NT2/D1 (cell line): ENCODE measurements around the gene SPATA32.
"Not testable (repeated sequence)": the region's sequence is repeated elsewhere in the genome, so short reads cannot be mapped to it uniquely, and the experiment has no call there.

Experiments used
- DNase-seq: peaks from one replicate; pipeline ENCODE4 v3.0.0-alpha.2; 2011; ENCODE audit warnings: low read depth, low spot score
- H3K27me3 ChIP-seq: 2 replicates; pipeline ENCODE4 v1.6.0; 2011; ENCODE audit warnings: mild to moderate bottlenecking; ENCODE audit not compliant: insufficient read length, insufficient read depth
- H3K36me3 ChIP-seq: 2 replicates; pipeline ENCODE4 v1.6.1; 2011; ENCODE audit warnings: mild to moderate bottlenecking, low read length, mixed read lengths; ENCODE audit not compliant: insufficient read depth, insufficient read length
- H3K4me1 ChIP-seq: 2 replicates; pipeline ENCODE4 v1.5.1; 2011; ENCODE audit not compliant: insufficient read depth, insufficient read length
- H3K4me3 ChIP-seq: 2 replicates; pipeline ENCODE4 v1.5.1; 2011; ENCODE audit warnings: low read depth; ENCODE audit not compliant: insufficient read length
- H3K9ac ChIP-seq: 2 replicates; pipeline ENCODE4 v1.6.0; 2011; ENCODE audit warnings: low read depth; ENCODE audit not compliant: insufficient read length
- H3K9me3 ChIP-seq: 2 replicates; pipeline ENCODE4 v1.5.1; 2011; ENCODE audit warnings: mild to moderate bottlenecking, low read length; ENCODE audit not compliant: insufficient read depth
- SUZ12 ChIP-seq: IDR thresholded peaks from 2 replicates; pipeline ENCODE4 v1.6.1; 2011; ENCODE audit not compliant: insufficient read length, insufficient read depth; ENCODE audit errors: extremely low read depth
- YY1 ChIP-seq: IDR thresholded peaks from 2 replicates; pipeline ENCODE4 v1.6.1; 2011; ENCODE audit not compliant: insufficient read length, insufficient read depth
- ZNF274 ChIP-seq: IDR thresholded peaks from 2 replicates; pipeline ENCODE4 v1.6.1; 2011; ENCODE audit warnings: mild to moderate bottlenecking, low read depth, low read length

Gene SPATA32

GRCh38 chr17:45307290-45308015 lies 45.6 kb upstream of the SPATA32 start:
- Histone ChIP-seq H3K4me1 (peaks cover 8% of the 10 kb centered on the region), H3K36me3 (peaks cover 48% of the 10 kb centered on the region), H3K4me3 (no peak overlapping the region), H3K9ac (no peak overlapping the region), H3K9me3 (no peaks in the 10 kb centered on the region), H3K27me3 (no peaks in the 10 kb centered on the region)
- TF ChIP-seq ZNF274 = no peak
- no peak for TF ChIP-seq YY1
- TF ChIP-seq SUZ12 = no peak
- no peak for DNase-seq

- no peaks in the 10 kb centered on the region for H3K27me3 ChIP-seq
- no peak overlapping the region for H3K9ac ChIP-seq
- no peak for TF ChIP-seq YY1
- TF ChIP-seq ZNF274 = no peak
- TF ChIP-seq SUZ12 = no peak
- no peak overlapping the region for H3K4me3 ChIP-seq
- H3K4me1 ChIP-seq = peaks cover 3% of the 10 kb centered on the region
- no peak for DNase-seq
- peaks cover 41% of the 10 kb centered on the region for H3K36me3 ChIP-seq
- H3K9me3 ChIP-seq = no peaks in the 10 kb centered on the region
Measured at GRCh38 chr17:45306623-45307022, 44.7 kb upstream of the SPATA32 start.

DNA sequence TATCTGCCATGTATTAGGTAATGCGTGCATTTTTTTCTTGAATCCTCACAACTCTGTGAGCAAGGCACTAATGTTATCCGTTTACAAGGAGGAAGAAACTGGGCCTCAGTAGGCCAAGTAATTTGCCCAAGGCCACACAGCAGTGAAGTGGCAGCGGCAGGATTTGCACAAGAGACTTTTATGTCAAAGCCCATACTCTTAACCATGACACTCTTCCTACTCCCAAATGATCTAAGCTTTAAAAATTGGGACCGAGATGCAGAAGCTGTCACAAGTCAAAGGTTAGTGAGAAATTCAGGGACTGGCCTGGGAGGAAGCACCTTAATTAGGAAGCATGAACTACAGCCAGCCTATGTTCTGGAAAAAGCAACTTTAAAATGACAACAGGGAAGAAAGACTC lies 44.2 kb upstream of the SPATA32 start:
- TF ChIP-seq SUZ12 = no peak
- no peak for TF ChIP-seq YY1
- TF ChIP-seq ZNF274 = no peak
- peaks cover 2% of the 10 kb centered on the region for H3K4me1 ChIP-seq
- H3K27me3 ChIP-seq = no peaks in the 10 kb centered on the region
- DNase-seq = no peak
- H3K36me3 ChIP-seq = peaks cover 37% of the 10 kb centered on the region
- no peaks in the 10 kb centered on the region for H3K9me3 ChIP-seq
- no peak overlapping the region for H3K9ac ChIP-seq
- H3K4me3 ChIP-seq = no peak overlapping the region

DNA sequence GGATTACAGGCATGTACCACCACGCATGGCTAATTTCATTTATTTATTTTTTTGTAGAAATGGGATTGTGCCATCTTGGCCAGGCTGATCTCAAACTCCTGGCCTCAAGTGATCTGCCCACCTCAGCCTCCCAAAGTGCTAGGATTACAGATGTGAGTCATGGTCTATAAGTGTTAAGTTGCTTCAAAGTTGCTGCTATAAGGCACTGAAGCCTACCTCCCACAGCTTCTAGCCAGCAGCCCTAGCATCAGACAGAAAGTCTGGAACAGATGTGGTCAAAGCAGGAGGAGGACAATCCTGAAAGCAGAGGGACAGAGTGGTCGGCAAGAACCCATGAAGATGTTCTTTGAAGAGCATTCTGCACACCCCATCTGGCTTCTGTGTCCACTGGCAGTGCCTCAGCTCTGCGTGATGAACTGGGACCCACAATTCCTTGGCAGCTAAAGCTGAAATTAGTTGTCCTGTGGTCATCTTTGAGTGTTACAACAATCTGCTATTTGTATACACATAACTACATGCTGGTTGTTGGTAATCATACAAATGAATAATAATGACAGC lies 43.7 kb upstream of the SPATA32 start:
- no peak for TF ChIP-seq ZNF274
- TF ChIP-seq SUZ12 = no peak
- TF ChIP-seq YY1 = no peak
- no peak overlapping the region for H3K4me3 ChIP-seq
- H3K9ac ChIP-seq = no peak overlapping the region
- H3K4me1 ChIP-seq = peaks cover 2% of the 10 kb centered on the region
- no peak for DNase-seq
- H3K9me3 ChIP-seq = no peaks in the 10 kb centered on the region
- peaks cover 34% of the 10 kb centered on the region for H3K36me3 ChIP-seq
- no peaks in the 10 kb centered on the region for H3K27me3 ChIP-seq

GRCh38 chr17:45302649-45303173 lies 40.8 kb upstream of the SPATA32 start:
- TF ChIP-seq ZNF274 (no peak), SUZ12 (no peak), YY1 (no peak)
- Histone ChIP-seq H3K27me3 (no peaks in the 10 kb centered on the region), H3K9ac (no peak overlapping the region), H3K9me3 (no peaks in the 10 kb centered on the region), H3K4me3 (no peak overlapping the region), H3K4me1 (peaks cover 5% of the 10 kb centered on the region), H3K36me3 (peaks cover 24% of the 10 kb centered on the region)
- no peak for DNase-seq

DNA sequence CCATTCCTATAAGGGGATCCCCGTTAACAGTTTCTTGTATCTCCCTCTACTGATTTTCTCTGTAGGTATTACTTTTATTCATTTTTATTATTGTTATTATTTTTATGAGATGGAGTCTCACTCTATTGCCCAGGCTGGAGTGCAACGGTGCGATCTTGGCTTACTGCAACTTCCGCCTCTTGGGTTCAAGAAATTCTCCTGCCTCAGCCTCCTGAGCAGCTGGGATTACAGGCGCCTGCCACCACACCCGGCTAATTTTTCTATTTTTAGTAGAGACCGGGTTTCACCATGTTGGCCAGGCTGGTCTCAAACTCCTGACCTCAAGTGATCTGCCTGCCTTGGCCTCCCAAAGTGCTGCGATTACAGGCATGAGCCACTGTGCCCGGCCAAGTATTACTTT lies 40.3 kb upstream of the SPATA32 start:
- H3K4me1 ChIP-seq, H3K9ac ChIP-seq: not testable (repeated sequence)

DNA sequence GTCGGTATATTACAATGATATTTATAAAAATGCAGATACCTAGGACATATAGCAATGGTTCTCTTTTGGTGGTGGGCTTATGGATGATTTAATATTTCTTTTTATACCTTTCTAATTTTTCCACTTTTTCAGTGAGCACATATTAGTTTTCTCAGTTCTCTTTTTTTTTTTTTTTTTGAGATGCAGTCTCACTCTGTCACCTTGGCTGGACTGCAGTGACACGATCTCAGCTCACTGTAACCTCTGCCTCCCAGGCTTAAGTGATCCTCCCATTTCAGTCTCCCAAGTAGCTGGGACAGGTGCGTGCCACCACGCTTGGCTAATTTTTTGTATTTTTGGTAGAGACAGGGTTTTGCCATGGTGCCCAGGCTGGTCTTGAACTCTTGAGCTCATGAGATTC lies 39.8 kb upstream of the SPATA32 start:
- Histone ChIP-seq H3K9me3 (no peaks in the 10 kb centered on the region), H3K27me3 (no peaks in the 10 kb centered on the region), H3K4me1 (peaks cover 5% of the 10 kb centered on the region), H3K4me3 (no peak overlapping the region), H3K36me3 (peaks cover 28% of the 10 kb centered on the region), H3K9ac (no peak overlapping the region)
- no peak for TF ChIP-seq ZNF274
- no peak for TF ChIP-seq SUZ12
- TF ChIP-seq YY1 = no peak
- no peak for DNase-seq

More for the DNA sequence above, 40.3 kb upstream of the SPATA32 start:
- not testable (repeated sequence) for H3K27me3 ChIP-seq, DNase-seq, H3K4me3 ChIP-seq, H3K9me3 ChIP-seq
- peaks cover 24% of the 10 kb centered on the region for H3K36me3 ChIP-seq
